ENCODE results near the gene ANKRD18A.
"Not testable (repeated sequence)": the region's sequence is repeated elsewhere in the genome, so short reads cannot be mapped to it uniquely, and the experiment has no call there.

The ANKRD18A gene

GRCh38 chr9:38559172-38559571 is 61.2 kb downstream of the ANKRD18A start:
- not testable (repeated sequence) for H3K27ac ChIP-seq

- H3K27ac ChIP-seq = not testable (repeated sequence)
Observed at GRCh38 chr9:38557746-38558145, 62.6 kb downstream of the ANKRD18A start.

GRCh38 chr9:38554966-38555365 is 65.4 kb downstream of the ANKRD18A start:
- not testable (repeated sequence) for H3K27ac ChIP-seq

- H3K27ac ChIP-seq = not testable (repeated sequence)
Observed at GRCh38 chr9:38553019-38553418, 67.4 kb downstream of the ANKRD18A start.

GRCh38 chr9:38546497-38547163 is 73.8 kb downstream of the ANKRD18A start:
- H3K27ac ChIP-seq = not testable (repeated sequence)

- not testable (repeated sequence) for H3K27ac ChIP-seq
Observed at GRCh38 chr9:38540535-38540934, 79.9 kb downstream of the ANKRD18A start.

GRCh38 chr9:38529317-38529716 is 91.1 kb downstream of the ANKRD18A start:
- TF ChIP-seq ZFX (IDR thresholded peaks at IDR 0.05; ENCODE audit: borderline replicate concordance) (no peak), CTCF (IDR thresholded peaks at IDR 0.05) (no peak)
- no peak overlapping the region for H3K27ac ChIP-seq

- TF ChIP-seq ZFX (IDR thresholded peaks at IDR 0.05; ENCODE audit: borderline replicate concordance) (no peak), CTCF (IDR thresholded peaks at IDR 0.05) (no peak)
- H3K27ac ChIP-seq = no peak overlapping the region
Observed at GRCh38 chr9:38527503-38527902, 92.9 kb downstream of the ANKRD18A start.

- no peak overlapping the region for H3K27ac ChIP-seq
- no peak for TF ChIP-seq ZFX (IDR thresholded peaks at IDR 0.05; ENCODE audit: borderline replicate concordance)
- TF ChIP-seq CTCF (IDR thresholded peaks at IDR 0.05) = no peak
Observed at GRCh38 chr9:38526591-38526990, 93.8 kb downstream of the ANKRD18A start.

- no peak overlapping the region for H3K27ac ChIP-seq
- no peak for TF ChIP-seq CTCF (IDR thresholded peaks at IDR 0.05)
- no peak for TF ChIP-seq ZFX (IDR thresholded peaks at IDR 0.05; ENCODE audit: borderline replicate concordance)
Observed at GRCh38 chr9:38523121-38523520, 97.3 kb downstream of the ANKRD18A start.

- no peak overlapping the region for H3K27ac ChIP-seq
- TF ChIP-seq ZFX (IDR thresholded peaks at IDR 0.05; ENCODE audit: borderline replicate concordance) (no peak), CTCF (IDR thresholded peaks at IDR 0.05) (no peak)
Observed at GRCh38 chr9:38521762-38522161, 98.6 kb downstream of the ANKRD18A start.

All from 22Rv1 (cell line).